HepG2 (cell line): ENCODE data around the gene ZC3H4. TPM values are rescaled to one million over a fixed set of nuclear protein-coding genes. Genes with fewer than 3 reads are reported as not detected.
A peak's percentile ranks its signal among the peaks of the same experiment; 100 is the strongest.

Experiments
- ARID4A ChIP-seq: sonication (generic); formaldehyde crosslinking; IDR thresholded peaks from 2 replicates; pipeline ENCODE4 v1.5.0; 2020; ENCODE audit warnings: mild to moderate bottlenecking, missing genetic modification reagents, borderline replicate concordance
- CHD4 ChIP-seq: fragments of 200-600 bp; sonication (generic); IDR thresholded peaks from 2 replicates; pipeline ENCODE4 v1.7.0; 2017; ENCODE audit warnings: mild to moderate bottlenecking, low read length, borderline replicate concordance
- CREB1 ChIP-seq, 2 experiments: fragments of 450-650 bp in 1 of 2; IDR thresholded peaks; 2 replicates each; pipeline ENCODE4 v1.6.1; 2016 to 2017; ENCODE audit warnings: control low read depth in 1 of 2, mild to moderate bottlenecking in 1 of 2, missing compliant biosample characterization in 1 of 2, missing genetic modification characterization in 1 of 2
- FOXA1 ChIP-seq, 2 experiments: fragments of 450-650 bp in 1 of 2; sonication (generic) in 1 of 2; formaldehyde crosslinking in 1 of 2; IDR thresholded peaks; 2 replicates each; pipeline versions ENCODE4 v1.4.0 to v1.6.1; 2016 to 2020; ENCODE audit warnings: missing genetic modification reagents in 1 of 2
- HOXA3 ChIP-seq: sonication (generic); formaldehyde crosslinking; IDR thresholded peaks from 2 replicates; pipeline ENCODE4 v1.5.0; 2020; ENCODE audit warnings: missing genetic modification reagents
- KDM5A ChIP-seq: fragments of 200-600 bp; sonication (generic); IDR thresholded peaks from 2 replicates; pipeline ENCODE4 v1.7.0; 2018; ENCODE audit warnings: antibody characterized with exemption, mild to moderate bottlenecking, low read length, borderline replicate concordance
- KLF9 ChIP-seq: IDR thresholded peaks from 2 replicates; pipeline ENCODE4 v1.6.1; 2016; ENCODE audit warnings: low read depth
- MEF2D ChIP-seq: sonication (generic); formaldehyde crosslinking; IDR thresholded peaks from 2 replicates; pipeline ENCODE4 v1.5.1; 2020; ENCODE audit warnings: mild to moderate bottlenecking, missing genetic modification reagents
- NR2F6 ChIP-seq, 2 experiments: IDR thresholded peaks; 2 replicates each; pipeline ENCODE4 v1.6.1; 2016; ENCODE audit warnings: antibody characterized with exemption in 1 of 2, mild to moderate bottlenecking in 1 of 2
- XRCC5 ChIP-seq: fragments of 200-400 bp; formaldehyde crosslinking; optimal IDR thresholded peaks from 2 replicates; pipeline ENCODE3; 2017; ENCODE audit warnings: mild to moderate bottlenecking, low read length
- ZBTB2 ChIP-seq: sonication (generic); formaldehyde crosslinking; IDR thresholded peaks from 2 replicates; pipeline ENCODE4 v1.8.0; 2022; ENCODE audit warnings: low read depth, missing genetic modification reagents
- ZBTB43 ChIP-seq: sonication (generic); formaldehyde crosslinking; conservative IDR thresholded peaks from 2 replicates; pipeline ENCODE4 v1.4.0; 2020; ENCODE audit warnings: missing genetic modification reagents
- ZMAT5 ChIP-seq: sonication (generic); formaldehyde crosslinking; IDR thresholded peaks from 2 replicates; pipeline ENCODE4 v1.5.0; 2020; ENCODE audit warnings: mild to moderate bottlenecking, low read depth, missing genetic modification reagents, borderline replicate concordance
- ZNF280D ChIP-seq: sonication (generic); formaldehyde crosslinking; IDR thresholded peaks from 2 replicates; pipeline ENCODE4 v1.5.1; 2020; ENCODE audit warnings: mild to moderate bottlenecking, missing genetic modification reagents
- ZNF549 ChIP-seq: sonication (generic); formaldehyde crosslinking; IDR thresholded peaks from 2 replicates; pipeline ENCODE4 v1.5.0; 2020; ENCODE audit warnings: missing genetic modification reagents
- ZNF713 ChIP-seq: sonication (generic); formaldehyde crosslinking; IDR thresholded peaks from 2 replicates; pipeline ENCODE4 v1.4.0; 2020; ENCODE audit warnings: mild to moderate bottlenecking, missing genetic modification reagents
- ZSCAN12 ChIP-seq: sonication (generic); formaldehyde crosslinking; IDR thresholded peaks from 2 replicates; pipeline ENCODE4 v1.9.0; 2021; ENCODE audit warnings: mild to moderate bottlenecking, missing genetic modification reagents
- polyA plus RNA-seq, 8 experiments: library from polyadenylated mRNA; depleted of rRNA in 3 of 8; stranded (reverse) in 7 of 8; unstranded in 1 of 8; fragments of >200 nt; fragmentation: Illumina TruSeq in 4 of 8; extraction: Trizol in 4 of 8; gene quantifications; 2 replicates each; pipeline versions ENCODE4 v1.2.1 to v1.2.3, GENCODE V29; 2011 to 2016; ENCODE audit warnings: low read depth in 4 of 8, missing spikeins in 1 of 8, mixed read lengths in 1 of 8; ENCODE audit not compliant: insufficient read depth in 1 of 8
- total RNA-seq, 5 experiments: library from RNA; depleted of rRNA; stranded (reverse); fragments of >200 nt; fragmentation: Illumina TruSeq; extraction: Trizol; gene quantifications; 2 replicates each; pipeline ENCODE4 v1.2.3, GENCODE V29; 2016; ENCODE audit warnings: low read depth in 1 of 5

Gene ZC3H4
- total and polyA plus RNA-seq, 2 of the 13 experiments (the other 11 are each of a cell fraction or from before 2014, with no cell fraction given) = 1.8 to 10.7 TPM

GRCh38 chr19:47095476-47096099 lies 18.0 kb downstream of the ZC3H4 start (continued):
- no peak for TF ChIP-seq ARID4A (CRISPR knock-in tag)
- TF ChIP-seq KLF9 (CRISPR knock-in tag) = 0 out of 2 replicates have a peak, but pooled peaks have one; percentile 32
- TF ChIP-seq NR2F6 (IDR thresholded peaks at IDR 0.05) = no peak
- no peak for TF ChIP-seq NR2F6 (CRISPR knock-in tag; IDR thresholded peaks at IDR 0.05)
- TF ChIP-seq ZNF280D (CRISPR knock-in tag) = 0 out of 2 replicates have a peak, but pooled peaks have one; percentile 16
- TF ChIP-seq ZBTB43 (CRISPR knock-in tag) = no peak
- no peak for TF ChIP-seq MEF2D (CRISPR knock-in tag)
- 0 out of 2 replicates have a peak, but pooled peaks have one; percentile 14 for TF ChIP-seq KDM5A
- 0 out of 2 replicates have a peak, but pooled peaks have one; percentile 7 for TF ChIP-seq HOXA3
- TF ChIP-seq CREB1 (IDR thresholded peaks at IDR 0.05) = no peak
- 0 out of 2 replicates have a peak, but pooled peaks have one; percentile 2 for TF ChIP-seq CREB1 (CRISPR knock-in tag; IDR thresholded peaks at IDR 0.05)
- no peak for TF ChIP-seq FOXA1 (IDR thresholded peaks at IDR 0.05)
- peak; percentile 4; the same call in 1 of the 2 replicates for TF ChIP-seq FOXA1 (CRISPR knock-in tag; IDR thresholded peaks at IDR 0.05)
- TF ChIP-seq ZNF713 (CRISPR knock-in tag) = no peak
- 0 out of 2 replicates have a peak, but pooled peaks have one; percentile 53 for TF ChIP-seq CHD4
- TF ChIP-seq ZSCAN12 (CRISPR knock-in tag) = no peak
- no peak for TF ChIP-seq ZBTB2 (CRISPR knock-in tag)
- TF ChIP-seq ZNF549 (CRISPR knock-in tag) = no peak
- peak; percentile 2 for TF ChIP-seq XRCC5
- TF ChIP-seq ZMAT5 (CRISPR knock-in tag) = no peak
